ENCODE measurements around the gene DMD. TPM values are rescaled to one million over a fixed set of nuclear protein-coding genes. Genes with fewer than 3 reads are reported as not detected.
"Not testable (repeated sequence)": the region's sequence is repeated elsewhere in the genome, so short reads cannot be mapped to it uniquely, and the experiment has no call there.

DMD gene
- total and polyA plus RNA-seq, 2 of the 13 experiments (the other 11 are each of a cell fraction or from before 2014, with no cell fraction given): 17.6 to 25.9 TPM

DNA sequence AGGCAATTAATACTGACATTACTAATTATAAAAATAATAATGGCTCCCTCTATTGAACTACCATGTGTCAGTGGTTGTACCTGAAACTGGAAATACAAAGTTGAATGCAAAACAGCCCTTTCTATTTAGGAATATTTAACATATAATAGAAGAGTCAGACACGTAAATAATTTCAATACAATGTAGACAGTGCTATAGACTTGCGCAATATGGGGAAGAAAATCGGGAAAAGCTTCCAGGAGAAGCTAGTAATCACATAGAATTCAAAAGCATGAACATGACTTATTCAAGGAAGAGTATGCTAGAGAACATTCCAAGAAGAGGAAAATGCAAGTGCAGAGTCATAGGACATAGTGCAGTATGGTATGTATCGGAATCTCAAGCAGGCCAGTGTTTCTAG lies 1730.7 kb downstream of the DMD start:
- H4K20me1 ChIP-seq (ENCODE audit: insufficient read depth, low read length): no peaks in the 10 kb centered on the region
- H3K4me1 ChIP-seq (ENCODE audit: insufficient read depth, low read length): no peaks in the 10 kb centered on the region
- WGBS (ENCODE audit: low lambda C conversion rate): 41% methylated on average over 4 of the region's 4 CpGs
- no peaks in the 10 kb centered on the region for H3K79me2 ChIP-seq (ENCODE audit: insufficient read depth, low read length)
- no peak for DNase-seq (ENCODE audit: low spot score)
- H3K9ac ChIP-seq (ENCODE audit: insufficient read depth, low read depth, low read length): no peak overlapping the region
- H2AFZ ChIP-seq (ENCODE audit: low read length): no peak overlapping the region
- in situ Hi-C loops (cut with HindIII; ENCODE audit: extremely low pct_ligation_motif_present, low pct_unique_long_range_greater_than_20kb): no loop called here
- TF ChIP-seq CEBPB (IDR thresholded peaks at IDR 0.05; ENCODE audit: borderline replicate concordance, low read depth, low read length) (peak; percentile 45), ZNF563 (CRISPR knock-in tag; IDR thresholded peaks at IDR 0.05) (no peak)
- H3K4me2 ChIP-seq (ENCODE audit: low read depth, low read length): no peak overlapping the region
- H3K9me3 ChIP-seq (ENCODE audit: low read length): no peaks in the 10 kb centered on the region
- no peaks in the 10 kb centered on the region for H3K27me3 ChIP-seq (ENCODE audit: control insufficient read depth in 1 of 2, insufficient read depth in 2 of 2, low read length in 2 of 2)
- ChIA-PET CTCF (ENCODE audit: low intra/inter-chr PET ratio, low total read pairs) (no interaction called here), POLR2A (no interaction called here)
- FAIRE-seq: no peak
- H3K36me3 ChIP-seq (replicated peaks in 1 of 2; ENCODE audit: control insufficient read depth in 1 of 2, insufficient read depth in 2 of 2, low read length in 2 of 2): no peaks in the 10 kb centered on the region
- no peak overlapping the region for H3K27ac ChIP-seq (ENCODE audit: extremely low read length, insufficient read depth, low read length)
- intact Hi-C loops (cut with micrococcal nuclease; ENCODE audit: unreplicated experiment): no loop called here
- no peak overlapping the region for H3K4me3 ChIP-seq (replicated peaks in 1 of 3; ENCODE audit: insufficient read depth in 1 of 3, low read depth in 2 of 3, low read length in 3 of 3)
- ATAC-seq: no peak
- no TSS peak for BruUV-seq (replicated peaks)

- no peaks in the 10 kb centered on the region for H3K9me3 ChIP-seq (ENCODE audit: low read length)
- H4K20me1 ChIP-seq (ENCODE audit: insufficient read depth, low read length): no peaks in the 10 kb centered on the region
- ChIA-PET POLR2A (no interaction called here), CTCF (ENCODE audit: low intra/inter-chr PET ratio, low total read pairs) (no interaction called here)
- DNase-seq (ENCODE audit: low spot score) (no peak), FAIRE-seq (no peak), ATAC-seq (peak; percentile 70)
- H3K27ac ChIP-seq (ENCODE audit: extremely low read length, insufficient read depth, low read length): no peak overlapping the region
- no peaks in the 10 kb centered on the region for H3K79me2 ChIP-seq (ENCODE audit: insufficient read depth, low read length)
- no TSS peak for BruUV-seq (replicated peaks)
- H3K4me2 ChIP-seq (ENCODE audit: low read depth, low read length): peak overlapping the region; percentile 27; the same call in 1 of the 2 replicates
- intact Hi-C loops (cut with micrococcal nuclease; ENCODE audit: unreplicated experiment): no loop called here
- 53% methylated on average over 2 of the region's 11 CpGs for WGBS (ENCODE audit: low lambda C conversion rate)
- in situ Hi-C loops (cut with HindIII; ENCODE audit: extremely low pct_ligation_motif_present, low pct_unique_long_range_greater_than_20kb): no loop called here
- H2AFZ ChIP-seq (ENCODE audit: low read length): no peak overlapping the region
- H3K4me1 ChIP-seq (ENCODE audit: insufficient read depth, low read length): no peaks in the 10 kb centered on the region
- no peak for TF ChIP-seq SRSF9 (IDR thresholded peaks at IDR 0.05; ENCODE audit: borderline replicate concordance, insufficient read depth, low read depth, low read length, poor library complexity, severe bottlenecking)
- TF ChIP-seq ESRRA (CRISPR knock-in tag; IDR thresholded peaks at IDR 0.05; ENCODE audit: low read depth): no peak
- TF ChIP-seq ZNF549 (CRISPR knock-in tag; IDR thresholded peaks at IDR 0.05): no peak
- no peak for TF ChIP-seq ZNF564 (CRISPR knock-in tag; IDR thresholded peaks at IDR 0.05)
- peak; percentile 51; the same call in 1 of the 2 replicates for TF ChIP-seq GABPB1 (CRISPR knock-in tag; IDR thresholded peaks at IDR 0.05)
- peak; percentile 41; the same call in 1 of the 2 replicates for TF ChIP-seq CTCF (CRISPR knock-in tag; IDR thresholded peaks at IDR 0.05)
- 0 out of 2 replicates have a peak, but pooled peaks have one; percentile 52 for TF ChIP-seq ZNF264 (CRISPR knock-in tag; IDR thresholded peaks at IDR 0.05)
- H3K4me3 ChIP-seq (replicated peaks in 1 of 3; ENCODE audit: insufficient read depth in 1 of 3, low read depth in 2 of 3, low read length in 3 of 3): peak overlapping the region in 1 of 3 experiments; percentile 4; a peak in 1 of 6 replicates
- no peaks in the 10 kb centered on the region for H3K27me3 ChIP-seq (ENCODE audit: control insufficient read depth in 1 of 2, insufficient read depth in 2 of 2, low read length in 2 of 2)
- no peaks in the 10 kb centered on the region for H3K36me3 ChIP-seq (replicated peaks in 1 of 2; ENCODE audit: control insufficient read depth in 1 of 2, insufficient read depth in 2 of 2, low read length in 2 of 2)
- H3K9ac ChIP-seq (ENCODE audit: insufficient read depth, low read depth, low read length): no peak overlapping the region
Measured at GRCh38 chrX:31471229-31471628, 1740.1 kb downstream of the DMD start.

DNA sequence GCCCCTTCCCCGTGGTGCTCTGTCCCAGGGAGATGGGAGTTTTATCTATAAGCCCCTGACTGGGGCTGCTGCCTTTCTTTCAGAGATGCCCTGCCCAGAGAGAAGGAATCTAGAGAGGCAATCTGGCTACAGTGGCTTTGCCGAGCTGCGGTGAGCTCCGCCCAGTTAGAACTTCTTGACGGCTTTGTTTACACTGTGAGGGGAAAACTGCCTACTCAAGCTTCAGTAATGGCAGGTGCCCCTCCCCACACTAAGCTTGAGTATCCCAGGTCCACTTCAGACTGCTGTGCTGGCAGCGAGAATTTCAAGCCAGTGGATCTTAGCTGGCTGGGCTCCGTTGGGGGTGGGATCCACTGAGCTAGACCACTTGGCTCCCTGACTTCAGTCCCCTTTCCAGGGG lies 1740.6 kb downstream of the DMD start:
- H3K4me1 ChIP-seq (ENCODE audit: insufficient read depth, low read length); H3K27ac ChIP-seq (ENCODE audit: extremely low read length, insufficient read depth, low read length); H2AFZ ChIP-seq (ENCODE audit: low read length); H3K27me3 ChIP-seq (ENCODE audit: control insufficient read depth in 1 of 2, insufficient read depth in 2 of 2, low read length in 2 of 2); POLR2A ChIA-PET; H3K36me3 ChIP-seq (replicated peaks in 1 of 2; ENCODE audit: control insufficient read depth in 1 of 2, insufficient read depth in 2 of 2, low read length in 2 of 2); in situ Hi-C loops (cut with HindIII; ENCODE audit: extremely low pct_ligation_motif_present, low pct_unique_long_range_greater_than_20kb); H3K79me2 ChIP-seq (ENCODE audit: insufficient read depth, low read length); H3K9me3 ChIP-seq (ENCODE audit: low read length); FAIRE-seq; BruUV-seq (replicated peaks); H3K9ac ChIP-seq (ENCODE audit: insufficient read depth, low read depth, low read length); intact Hi-C loops (cut with micrococcal nuclease; ENCODE audit: unreplicated experiment); H4K20me1 ChIP-seq (ENCODE audit: insufficient read depth, low read length); CTCF ChIA-PET (ENCODE audit: low intra/inter-chr PET ratio, low total read pairs): not testable (repeated sequence)
- peak; percentile 33; the same call in 1 of the 3 replicates for ATAC-seq
- DNase-seq (ENCODE audit: low spot score): peak; percentile 1
- peak overlapping the region; percentile 27; the same call in 1 of the 2 replicates for H3K4me2 ChIP-seq (ENCODE audit: low read depth, low read length)
- peak overlapping the region in 1 of 3 experiments; percentile 4; a peak in 1 of 6 replicates for H3K4me3 ChIP-seq (replicated peaks in 1 of 3; ENCODE audit: insufficient read depth in 1 of 3, low read depth in 2 of 3, low read length in 3 of 3)
- no CpG with 5 or more reads among the region's 7 CpGs for WGBS (ENCODE audit: low lambda C conversion rate)

Data from HepG2 (cell line).